HCT116 (cell line): ENCODE results near the gene PIM3. TPM values are rescaled to one million over a fixed set of nuclear protein-coding genes. Genes with fewer than 3 reads are reported as not detected.

Source experiments
- ATAC-seq: fragments of 200-7000 bp; cut with Tn5 transposase; 2 replicates; pipeline ENCODE4 v1.9.1; 2020; ENCODE audit warnings: mild to moderate bottlenecking, moderate library complexity
- BruUV-seq: library from RNA; stranded (reverse); fragments of 400-500 nt; replicated peaks from 2 replicates; lab custom pipeline; 2021; lab: Mats Ljungman, UMichigan
- CTCF ChIA-PET: fragments of 300-600 bp; sonication (Branson Sonifier 250); formaldehyde crosslinking; loops from one replicate; lab custom pipeline; 2021; ENCODE audit warnings: antibody characterized with exemption; lab: Charles Lee
- POLR2A ChIA-PET: fragments of 300-600, 350-600 bp; sonication (Branson Sonifier 250); formaldehyde crosslinking; loops from one replicate; lab custom pipeline; 2021; ENCODE audit warnings: antibody characterized with exemption; lab: Charles Lee
- RAD21 ChIA-PET, 2 experiments: fragments of 300-600 bp; sonication (Branson Sonifier 250); formaldehyde crosslinking; loops; one replicate each; lab custom pipeline; 2023; ENCODE audit warnings: low total read pairs in 2 of 2; ENCODE audit not compliant: uncharacterized antibody in 2 of 2, unreplicated experiment in 2 of 2, low non-redundant PET in 1 of 2; lab: Charles Lee
- DNase-seq: peaks from one replicate; pipeline ENCODE4 v3.0.0-alpha.2; 2010; ENCODE audit warnings: low read depth, low spot score
- H2AFZ ChIP-seq: fragments of 200-600 bp; shearing (Covaris generic), sonication (generic); 2 replicates; pipeline ENCODE4 v1.6.1; 2017; ENCODE audit warnings: low read depth, mixed run types, mixed read lengths, antibody characterized with exemption, low read length; ENCODE audit not compliant: poor library complexity, severe bottlenecking
- H3K27ac ChIP-seq: 2 replicates; pipeline ENCODE4 v1.5.1; 2012; ENCODE audit warnings: low read depth, low read length
- H3K27me3 ChIP-seq: fragments of 200-600 bp; sonication (generic); 2 replicates; pipeline ENCODE4 v1.6.1; 2016; ENCODE audit warnings: mixed run types, low read length, mixed read lengths; ENCODE audit not compliant: insufficient read depth
- H3K36me3 ChIP-seq, 2 experiments: fragments of 200-500 bp in 1 of 2; fragments of 200-600 bp in 1 of 2; sonication (Bioruptor generic) in 1 of 2; sonication (generic) in 1 of 2; 2 replicates each; pipeline versions ENCODE4 v1.5.1 to v1.6.1; 2014 to 2016; ENCODE audit warnings: low read length in 2 of 2, inconsistent platforms in 1 of 2, mixed read lengths in 1 of 2, mixed run types in 1 of 2; ENCODE audit not compliant: insufficient read depth in 2 of 2, control insufficient read depth in 1 of 2
- H3K4me1 ChIP-seq, 2 experiments: fragments of 200-600 bp in 1 of 2; sonication (generic) in 1 of 2; 2 replicates each; pipeline versions ENCODE4 v1.5.1 to v1.6.1; 2012 to 2017; ENCODE audit warnings: low read length in 2 of 2, inconsistent platforms in 1 of 2, mild to moderate bottlenecking in 1 of 2, mixed read lengths in 1 of 2, mixed run types in 1 of 2, moderate library complexity in 1 of 2; ENCODE audit not compliant: insufficient read depth in 2 of 2, control insufficient read depth in 1 of 2
- H3K4me2 ChIP-seq: fragments of 200-600 bp; sonication (generic); 2 replicates; pipeline ENCODE4 v1.6.1; 2017; ENCODE audit warnings: mixed run types, low read length, mixed read lengths
- H3K4me3 ChIP-seq, 2 experiments: fragments of 200-600 bp in 1 of 2; sonication (generic) in 1 of 2; replicated peaks in 1 of 2; 2 replicates each; pipeline ENCODE4 v1.5.1; 2011 to 2016; ENCODE audit warnings: low read length in 2 of 2, control low read depth in 1 of 2, low read depth in 1 of 2, mild to moderate bottlenecking in 1 of 2, mixed read lengths in 1 of 2, mixed run types in 1 of 2
- H3K79me2 ChIP-seq: fragments of 200-600 bp; sonication (generic); 2 replicates; pipeline ENCODE4 v1.6.1; 2017; ENCODE audit warnings: mild to moderate bottlenecking, mixed run types, low read length, moderate library complexity, mixed read lengths; ENCODE audit not compliant: insufficient read depth
- H3K9ac ChIP-seq: fragments of 200-600 bp; sonication (generic); 2 replicates; pipeline ENCODE4 v1.6.1; 2016; ENCODE audit warnings: low read length, mixed read lengths
- H3K9me2 ChIP-seq: fragments of 200-600 bp; sonication (generic), shearing (Covaris generic); 2 replicates; pipeline ENCODE4 v1.6.1; 2017; ENCODE audit warnings: mixed run types, mild to moderate bottlenecking, moderate library complexity; ENCODE audit not compliant: insufficient read depth
- H3K9me3 ChIP-seq, 2 experiments: fragments of 200-500 bp in 1 of 2; fragments of 200-600 bp in 1 of 2; sonication (Bioruptor generic) in 1 of 2; sonication (generic) in 1 of 2; 2 replicates each; pipeline ENCODE4 v1.6.1; 2014 to 2017; ENCODE audit warnings: low read length in 2 of 2, mixed read lengths in 2 of 2, inconsistent platforms in 1 of 2, low read depth in 1 of 2, mild to moderate bottlenecking in 1 of 2, mixed run types in 1 of 2, moderate library complexity in 1 of 2; ENCODE audit not compliant: control insufficient read depth in 1 of 2, insufficient read depth in 1 of 2
- H4K20me1 ChIP-seq: fragments of 200-600 bp; sonication (generic), shearing (Covaris generic); 2 replicates; pipeline ENCODE4 v1.6.1; 2017; ENCODE audit warnings: mixed run types, mild to moderate bottlenecking, moderate library complexity; ENCODE audit not compliant: insufficient read depth
- CBX3 ChIP-seq: IDR thresholded peaks from 2 replicates; pipeline ENCODE4 v1.6.1; 2012; ENCODE audit warnings: low read depth
- CEBPB ChIP-seq: IDR thresholded peaks from 2 replicates; pipeline ENCODE4 v1.6.1; 2012; ENCODE audit warnings: low read depth
- EGR1 ChIP-seq: IDR thresholded peaks from 2 replicates; pipeline ENCODE4 v1.6.1; 2012; ENCODE audit warnings: low read depth
- ELF1 ChIP-seq: IDR thresholded peaks from 2 replicates; pipeline ENCODE4 v1.6.1; 2012; ENCODE audit warnings: low read depth, borderline replicate concordance
- EZH2 ChIP-seq: fragments of 200-600 bp; sonication (generic); IDR thresholded peaks from 2 replicates; pipeline ENCODE4 v1.6.1; 2017; ENCODE audit warnings: antibody characterized with exemption, mixed run types
- EZH2phosphoT487 ChIP-seq: fragments of 200-600 bp; IDR thresholded peaks from 2 replicates; pipeline ENCODE4 v1.6.1; 2018; ENCODE audit warnings: antibody characterized with exemption, borderline replicate concordance
- JUND ChIP-seq: IDR thresholded peaks from 2 replicates; pipeline ENCODE4 v1.6.1; 2012
- MAX ChIP-seq: IDR thresholded peaks from 2 replicates; pipeline ENCODE4 v1.6.1; 2012
- POLR2A ChIP-seq: IDR thresholded peaks from 2 replicates; pipeline ENCODE4 v1.7.0; 2011; ENCODE audit warnings: borderline replicate concordance; ENCODE audit not compliant: insufficient read depth, insufficient read length; ENCODE audit errors: extremely low read depth
- POLR2AphosphoS5 ChIP-seq: IDR thresholded peaks from 2 replicates; pipeline ENCODE4 v1.6.1; 2011; ENCODE audit warnings: mild to moderate bottlenecking, low read depth, low read length, moderate library complexity
- SIN3A ChIP-seq: IDR thresholded peaks from 2 replicates; pipeline ENCODE4 v1.6.1; 2012; ENCODE audit warnings: low read depth
- SP1 ChIP-seq: IDR thresholded peaks from 2 replicates; pipeline ENCODE4 v1.6.1; 2012; ENCODE audit warnings: low read depth
- SRF ChIP-seq: IDR thresholded peaks from 2 replicates; pipeline ENCODE4 v1.6.1; 2012; ENCODE audit warnings: low read depth
- YY1 ChIP-seq: IDR thresholded peaks from 2 replicates; pipeline ENCODE4 v1.6.1; 2011; ENCODE audit warnings: low read length, low read depth, moderate library complexity, mild to moderate bottlenecking; ENCODE audit not compliant: insufficient replicate concordance; ENCODE audit errors: extremely low read depth
- ZFX ChIP-seq: fragments of 450-650 bp; IDR thresholded peaks from 2 replicates; pipeline ENCODE4 v1.6.1; 2017
- ZNF274 ChIP-seq: fragments of 200-500 bp; sonication (Bioruptor generic); IDR thresholded peaks from 2 replicates; pipeline ENCODE4 v1.6.1; 2014; ENCODE audit warnings: mild to moderate bottlenecking, low read depth, low read length, inconsistent platforms
- intact Hi-C: fragments of 100-400 bp; cut with micrococcal nuclease; formaldehyde crosslinking; loops from 2 replicates; pipeline ENCODE4 v1.10.0; 2022
- total RNA-seq: library from RNA; stranded (reverse); gene quantifications from one replicate; pipeline ENCODE4 v1.2.1, GENCODE V29; 2021; ENCODE audit not compliant: unreplicated experiment
- TF ChIP-seq, protein P1 (sequence below): IDR thresholded peaks from 2 replicates; pipeline ENCODE4 v1.6.1; 2012; ENCODE audit warnings: low read depth

Gene PIM3
- total RNA-seq, 1 experiment from 2014 or later, result 116 TPM

GRCh38 chr22:49959782-49960158 lies 802 bp upstream of the PIM3 start:
- ChIA-PET CTCF (interaction anchor here (1.1 to 1.4 kb wide), 2 partner anchors 26 to 71 kb away, joined by 3 to 4 read pairs; no protein-coding TSS in a partner anchor), POLR2A (interaction anchor here (0.8 to 1.5 kb wide), 3 partner anchors 8 to 24 kb away, joined by 3 read pairs; no protein-coding TSS in a partner anchor), RAD21 (interaction anchor here in 1 of 2 experiments (1.0 kb wide), 1 partner anchor 24 kb away, joined by 3 read pairs; no protein-coding TSS in a partner anchor)
- no peak for TF ChIP-seq POLR2AphosphoS5
- TF ChIP-seq MAX, result no peak
- TF ChIP-seq YY1, result no peak
- TF ChIP-seq CEBPB, result no peak
- TF ChIP-seq SP1, result no peak
- no peak for TF ChIP-seq CBX3
- TF ChIP-seq, protein P1, sequence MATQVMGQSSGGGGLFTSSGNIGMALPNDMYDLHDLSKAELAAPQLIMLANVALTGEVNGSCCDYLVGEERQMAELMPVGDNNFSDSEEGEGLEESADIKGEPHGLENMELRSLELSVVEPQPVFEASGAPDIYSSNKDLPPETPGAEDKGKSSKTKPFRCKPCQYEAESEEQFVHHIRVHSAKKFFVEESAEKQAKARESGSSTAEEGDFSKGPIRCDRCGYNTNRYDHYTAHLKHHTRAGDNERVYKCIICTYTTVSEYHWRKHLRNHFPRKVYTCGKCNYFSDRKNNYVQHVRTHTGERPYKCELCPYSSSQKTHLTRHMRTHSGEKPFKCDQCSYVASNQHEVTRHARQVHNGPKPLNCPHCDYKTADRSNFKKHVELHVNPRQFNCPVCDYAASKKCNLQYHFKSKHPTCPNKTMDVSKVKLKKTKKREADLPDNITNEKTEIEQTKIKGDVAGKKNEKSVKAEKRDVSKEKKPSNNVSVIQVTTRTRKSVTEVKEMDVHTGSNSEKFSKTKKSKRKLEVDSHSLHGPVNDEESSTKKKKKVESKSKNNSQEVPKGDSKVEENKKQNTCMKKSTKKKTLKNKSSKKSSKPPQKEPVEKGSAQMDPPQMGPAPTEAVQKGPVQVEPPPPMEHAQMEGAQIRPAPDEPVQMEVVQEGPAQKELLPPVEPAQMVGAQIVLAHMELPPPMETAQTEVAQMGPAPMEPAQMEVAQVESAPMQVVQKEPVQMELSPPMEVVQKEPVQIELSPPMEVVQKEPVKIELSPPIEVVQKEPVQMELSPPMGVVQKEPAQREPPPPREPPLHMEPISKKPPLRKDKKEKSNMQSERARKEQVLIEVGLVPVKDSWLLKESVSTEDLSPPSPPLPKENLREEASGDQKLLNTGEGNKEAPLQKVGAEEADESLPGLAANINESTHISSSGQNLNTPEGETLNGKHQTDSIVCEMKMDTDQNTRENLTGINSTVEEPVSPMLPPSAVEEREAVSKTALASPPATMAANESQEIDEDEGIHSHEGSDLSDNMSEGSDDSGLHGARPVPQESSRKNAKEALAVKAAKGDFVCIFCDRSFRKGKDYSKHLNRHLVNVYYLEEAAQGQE, result no peak
- TF ChIP-seq EGR1, result no peak
- no peak for TF ChIP-seq JUND
- TF ChIP-seq ZNF274, result no peak
- no peak for TF ChIP-seq ELF1
- no peak for TF ChIP-seq ZFX
- TF ChIP-seq EZH2, result no peak
- TF ChIP-seq EZH2phosphoT487, result no peak
- no peak for TF ChIP-seq POLR2A
- TF ChIP-seq SIN3A, result no peak
- TF ChIP-seq SRF, result no peak
- peaks cover 18 to 32% of the 10 kb centered on the region in 2 experiments; a peak in 3 of 4 replicates for H3K36me3 ChIP-seq
- intact Hi-C loops, result no loop called here
- H4K20me1 ChIP-seq, result peaks cover 16% of the 10 kb centered on the region; the same call in 1 of the 2 replicates
- H3K4me2 ChIP-seq, result peak overlapping the region; percentile 100
- no TSS peak for BruUV-seq
- H3K27me3 ChIP-seq, result no peaks in the 10 kb centered on the region
- no peaks in the 10 kb centered on the region for H3K9me2 ChIP-seq
- no peaks in the 10 kb centered on the region for H3K9me3 ChIP-seq
- DNase-seq (no peak), ATAC-seq (peak; percentile 42)
- peaks cover 40% of the 10 kb centered on the region for H3K79me2 ChIP-seq
- H2AFZ ChIP-seq, result no peak overlapping the region
- H3K4me1 ChIP-seq, result peaks cover 25 to 48% of the 10 kb centered on the region in 2 experiments
- peak overlapping the region; percentile 65 to 95 for H3K4me3 ChIP-seq
- H3K9ac ChIP-seq, result peak overlapping the region; percentile 94
- peak overlapping the region; percentile 95 for H3K27ac ChIP-seq
